ENCODE measurements around the gene FCHSD2.

DNA sequence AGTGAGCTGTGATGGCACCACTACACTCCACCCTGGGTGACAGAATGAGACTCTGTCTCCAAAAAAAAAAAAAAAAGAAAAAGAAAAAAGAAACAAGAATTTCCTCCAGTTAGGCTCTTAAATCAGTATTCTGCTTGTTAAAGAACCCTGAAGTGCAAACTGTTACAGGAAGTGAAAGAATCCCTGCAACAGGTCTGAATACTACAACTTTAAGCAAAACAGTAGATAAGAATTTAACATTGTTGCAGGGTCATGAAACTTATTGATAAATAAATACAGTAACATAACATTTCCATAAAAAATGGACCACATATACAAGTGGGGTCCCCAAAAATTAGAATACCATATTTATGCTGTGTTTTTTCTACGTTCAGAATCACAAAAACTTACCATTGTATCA, 35.8 kb downstream of the FCHSD2 start:
- TF ChIP-seq, protein P1, sequence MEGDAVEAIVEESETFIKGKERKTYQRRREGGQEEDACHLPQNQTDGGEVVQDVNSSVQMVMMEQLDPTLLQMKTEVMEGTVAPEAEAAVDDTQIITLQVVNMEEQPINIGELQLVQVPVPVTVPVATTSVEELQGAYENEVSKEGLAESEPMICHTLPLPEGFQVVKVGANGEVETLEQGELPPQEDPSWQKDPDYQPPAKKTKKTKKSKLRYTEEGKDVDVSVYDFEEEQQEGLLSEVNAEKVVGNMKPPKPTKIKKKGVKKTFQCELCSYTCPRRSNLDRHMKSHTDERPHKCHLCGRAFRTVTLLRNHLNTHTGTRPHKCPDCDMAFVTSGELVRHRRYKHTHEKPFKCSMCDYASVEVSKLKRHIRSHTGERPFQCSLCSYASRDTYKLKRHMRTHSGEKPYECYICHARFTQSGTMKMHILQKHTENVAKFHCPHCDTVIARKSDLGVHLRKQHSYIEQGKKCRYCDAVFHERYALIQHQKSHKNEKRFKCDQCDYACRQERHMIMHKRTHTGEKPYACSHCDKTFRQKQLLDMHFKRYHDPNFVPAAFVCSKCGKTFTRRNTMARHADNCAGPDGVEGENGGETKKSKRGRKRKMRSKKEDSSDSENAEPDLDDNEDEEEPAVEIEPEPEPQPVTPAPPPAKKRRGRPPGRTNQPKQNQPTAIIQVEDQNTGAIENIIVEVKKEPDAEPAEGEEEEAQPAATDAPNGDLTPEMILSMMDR (conservative IDR thresholded peaks at IDR 0.05 in 1 of 2, IDR thresholded peaks at IDR 0.05 in 1 of 2; ENCODE audit: low read depth in 1 of 2, low read length in 2 of 2): no peak
- no peak for TF ChIP-seq EZH2 (IDR thresholded peaks at IDR 0.05; ENCODE audit: low read length, missing control alignments)
